ENCODE results near the gene STX18.
"Not testable (repeated sequence)": the region's sequence is repeated elsewhere in the genome, so short reads cannot be mapped to it uniquely, and the experiment has no call there.

The STX18 gene

DNA sequence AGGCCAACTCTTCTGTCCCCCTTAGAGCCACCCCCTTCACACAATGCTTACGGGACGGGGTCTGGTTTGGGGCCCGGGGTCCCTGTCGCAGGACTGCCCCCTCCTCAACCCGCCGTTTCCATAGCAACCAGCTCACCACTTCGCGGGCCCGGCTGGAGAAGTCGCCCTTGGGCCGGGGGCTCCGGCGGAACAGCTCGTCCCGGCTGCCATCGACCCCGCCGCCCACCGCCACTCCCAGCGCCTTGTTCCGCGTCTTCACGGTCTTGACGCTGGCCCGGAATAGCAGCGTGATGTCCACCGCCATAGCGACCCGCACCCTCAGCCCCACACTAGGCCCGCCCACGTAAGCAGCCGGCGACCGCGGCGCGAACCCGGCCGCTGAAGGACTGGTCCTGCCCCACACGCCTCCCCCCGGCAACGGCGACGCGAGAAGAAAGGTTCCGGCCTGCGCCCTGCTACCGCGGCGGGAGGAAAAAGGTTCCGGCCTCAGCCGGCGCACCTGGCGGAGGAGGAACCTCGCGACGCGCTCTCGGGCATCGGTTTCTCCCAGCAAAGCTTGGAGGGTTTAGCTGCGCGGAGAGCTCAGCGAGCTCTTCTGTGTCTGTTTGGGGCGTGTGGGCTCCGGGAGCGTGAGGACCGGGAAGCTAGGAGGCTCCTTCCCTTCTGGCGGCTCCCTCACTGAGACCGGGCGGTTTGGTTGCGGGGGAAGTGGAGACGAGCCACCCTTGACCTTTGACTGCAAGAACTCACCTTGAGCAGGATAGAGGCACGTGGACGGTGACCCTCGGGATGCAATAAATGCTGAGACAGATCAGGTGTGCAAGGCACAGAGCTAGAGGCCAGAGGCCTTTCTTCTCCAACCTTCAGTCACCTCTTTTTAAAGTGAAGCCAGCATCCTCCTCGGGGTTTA, at the start of gene STX18:
TSS of gene STX18 (minus strand) at position 388 of the 910 bp plus-strand sequence. CDS start at position 304, 84 bp downstream.
- DNase-seq: peak in 55 of 56 donors; percentile 25 to 86 (median 68)

DNA sequence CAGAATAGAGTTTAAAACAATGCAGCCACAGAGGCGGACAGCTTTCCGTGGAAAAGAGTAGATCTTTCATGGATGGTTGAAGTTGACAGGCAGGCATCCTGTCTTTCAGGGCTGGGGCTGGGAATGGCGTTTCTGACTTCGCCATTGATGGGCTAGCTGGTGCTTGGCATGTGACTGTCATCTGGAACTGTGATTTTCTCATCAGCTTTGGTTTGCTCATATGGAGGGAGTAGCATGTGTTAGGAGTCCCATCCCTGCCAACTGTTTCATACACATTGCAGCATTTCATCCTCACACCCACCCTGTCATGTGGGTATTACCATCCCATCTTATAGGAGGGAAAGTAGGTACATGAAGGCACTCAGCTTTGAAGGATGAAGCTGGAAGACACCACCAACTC, 49.2 kb upstream of the STX18 start:
- no peak for DNase-seq

DNA sequence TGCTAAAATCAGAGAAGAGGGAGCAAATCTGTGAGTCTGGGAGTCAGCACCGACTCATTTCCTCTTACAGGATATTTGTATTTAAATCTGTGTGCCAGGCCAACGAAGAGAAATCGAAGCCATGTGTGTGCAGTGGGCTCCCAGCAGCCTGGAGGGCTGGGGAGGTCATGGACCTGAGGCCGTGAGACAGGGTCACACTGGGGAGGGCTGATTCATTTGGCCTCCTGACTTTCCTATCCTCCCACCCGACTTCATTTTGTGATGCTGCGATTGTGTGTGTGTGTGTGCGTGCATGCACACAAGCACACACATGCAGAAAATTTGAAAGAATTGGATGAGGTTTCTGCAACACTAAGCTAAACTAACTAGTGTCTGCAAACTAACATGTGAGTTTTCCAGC, 48.7 kb upstream of the STX18 start:
- DNase-seq: no peak

DNA sequence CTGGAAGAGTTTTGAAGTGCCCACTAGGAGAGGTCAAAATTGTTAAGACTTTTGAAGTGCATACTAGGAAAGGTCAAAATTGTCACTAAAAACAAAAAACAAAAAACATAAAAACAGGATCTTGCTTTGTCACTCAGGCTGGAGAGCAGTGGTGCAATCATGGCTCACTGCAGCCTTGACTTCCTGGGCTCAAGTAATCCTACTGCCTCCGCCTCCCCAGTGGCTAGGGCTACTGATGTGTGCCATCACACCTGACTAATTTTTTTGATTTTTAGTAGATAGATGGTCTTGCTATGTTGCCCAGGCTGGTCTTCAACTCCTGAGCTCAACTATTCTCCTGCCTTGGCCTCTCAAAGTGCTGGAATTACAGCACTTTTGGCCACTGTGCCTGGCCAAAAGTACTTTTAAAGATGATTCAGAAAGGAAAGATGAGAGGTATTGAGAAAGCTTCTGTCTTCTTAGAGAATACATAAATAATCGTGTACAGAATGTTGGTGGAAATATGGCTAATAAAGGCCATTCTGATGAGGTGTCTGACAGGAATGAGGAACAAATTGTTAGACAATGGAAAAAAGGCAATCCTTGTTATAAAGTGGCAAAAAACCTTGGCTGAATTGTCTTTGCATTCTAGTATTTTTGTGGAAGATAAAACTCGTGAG, 43.3 kb upstream of the STX18 start:
- DNase-seq: no peak

DNA sequence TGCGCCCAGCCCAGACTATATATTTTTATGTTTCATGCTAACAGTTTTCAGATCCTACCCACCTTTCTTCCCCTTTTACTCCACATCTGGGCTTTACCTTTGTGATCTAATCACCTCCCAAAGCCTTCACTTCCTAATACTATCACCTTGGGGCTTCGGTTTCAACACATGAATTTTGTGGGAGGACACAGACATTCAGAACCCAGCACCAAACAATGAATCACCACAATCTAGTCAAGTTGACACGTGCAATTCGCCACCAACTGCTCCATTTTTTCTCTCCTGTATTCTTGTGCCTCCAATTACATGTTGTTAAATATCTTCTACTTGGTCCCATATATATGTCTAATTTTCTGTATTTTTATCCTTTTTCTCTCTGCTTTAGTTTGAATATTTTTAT, 41.8 kb upstream of the STX18 start:
- DNase-seq: no peak

DNA sequence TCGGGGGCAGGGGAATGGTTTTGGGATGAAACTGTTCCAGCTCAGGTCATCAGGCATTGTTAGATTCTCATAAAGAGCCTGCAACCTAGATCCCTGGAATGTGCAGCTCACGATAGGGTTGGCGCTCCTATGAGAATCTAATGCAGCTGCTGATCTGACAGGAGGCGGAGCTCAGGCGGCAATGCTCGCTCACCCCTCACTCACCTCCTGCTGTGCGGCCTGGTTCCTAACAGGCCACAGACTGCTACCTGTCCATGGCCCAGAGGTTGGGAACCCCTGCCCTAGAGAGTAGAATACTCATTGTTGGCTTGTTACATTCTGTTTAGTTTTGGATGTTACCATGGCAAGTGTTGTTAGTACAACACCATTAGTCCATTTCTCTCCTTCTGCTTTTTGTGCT, 40.8 kb upstream of the STX18 start:
- no peak for DNase-seq

DNA sequence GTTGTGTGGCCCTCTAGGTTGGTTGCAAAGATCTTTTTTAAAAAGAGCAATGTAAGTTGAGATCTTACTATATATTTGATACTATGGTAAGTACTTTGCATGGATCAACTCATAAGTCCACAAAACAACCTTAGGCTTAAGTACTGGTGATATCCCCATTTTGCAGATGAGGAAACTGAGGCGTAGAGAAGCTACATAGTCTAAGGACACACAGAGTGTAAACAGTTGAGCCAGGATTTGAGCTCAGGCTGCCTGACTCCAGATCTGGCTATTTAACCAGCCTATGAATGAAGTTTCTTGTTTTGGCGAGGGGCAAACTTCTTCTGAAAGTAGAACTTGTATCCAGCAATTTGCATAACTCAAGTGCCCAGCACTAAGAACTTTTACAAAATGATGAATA, 38.6 kb upstream of the STX18 start:
- DNase-seq: no peak

DNA sequence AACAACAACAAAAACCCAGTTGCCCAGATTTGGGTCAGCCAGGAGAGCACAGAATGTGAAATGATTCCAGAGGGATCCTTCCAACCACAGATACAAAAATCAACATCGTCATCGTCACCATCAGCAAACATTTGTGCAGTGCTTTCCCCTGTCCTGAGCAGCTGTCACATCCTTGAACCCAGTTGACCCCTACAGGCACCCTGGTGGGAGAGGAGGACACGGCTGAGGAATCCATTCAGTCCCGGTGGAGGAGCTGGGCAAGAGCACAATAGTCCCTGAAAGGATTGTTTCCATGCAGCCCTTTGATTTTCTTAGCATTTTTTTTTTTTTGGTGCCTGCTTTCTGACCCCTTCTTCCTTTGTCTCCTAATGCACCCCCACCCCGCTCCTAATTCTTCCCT, 37.1 kb upstream of the STX18 start:
- DNase-seq: no peak

DNA sequence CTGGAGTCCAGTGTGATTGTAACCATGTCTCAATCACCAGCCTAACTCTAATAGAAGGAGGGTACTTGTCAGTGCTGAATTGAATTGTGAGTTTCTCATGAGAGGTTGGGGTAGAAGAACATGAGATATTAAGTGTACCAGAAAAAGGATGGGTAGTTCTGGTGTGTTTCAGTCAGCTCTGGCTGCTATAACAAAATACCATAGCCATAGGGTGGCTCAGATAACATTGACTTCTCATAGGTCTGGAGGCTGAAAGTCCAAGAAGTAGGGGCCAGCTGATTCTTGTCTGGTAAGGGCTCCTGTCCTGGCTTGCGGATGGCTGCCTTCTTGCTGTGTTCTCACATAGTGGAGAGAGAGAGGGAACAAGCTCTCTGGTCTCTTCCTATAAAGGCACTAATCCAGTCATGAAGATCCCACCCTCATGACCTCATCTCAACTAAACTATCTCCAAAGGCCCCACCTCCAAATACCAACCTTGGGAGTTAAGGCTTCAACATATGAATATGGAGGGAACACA, 35.6 kb upstream of the STX18 start:
- DNase-seq: no peak

DNA sequence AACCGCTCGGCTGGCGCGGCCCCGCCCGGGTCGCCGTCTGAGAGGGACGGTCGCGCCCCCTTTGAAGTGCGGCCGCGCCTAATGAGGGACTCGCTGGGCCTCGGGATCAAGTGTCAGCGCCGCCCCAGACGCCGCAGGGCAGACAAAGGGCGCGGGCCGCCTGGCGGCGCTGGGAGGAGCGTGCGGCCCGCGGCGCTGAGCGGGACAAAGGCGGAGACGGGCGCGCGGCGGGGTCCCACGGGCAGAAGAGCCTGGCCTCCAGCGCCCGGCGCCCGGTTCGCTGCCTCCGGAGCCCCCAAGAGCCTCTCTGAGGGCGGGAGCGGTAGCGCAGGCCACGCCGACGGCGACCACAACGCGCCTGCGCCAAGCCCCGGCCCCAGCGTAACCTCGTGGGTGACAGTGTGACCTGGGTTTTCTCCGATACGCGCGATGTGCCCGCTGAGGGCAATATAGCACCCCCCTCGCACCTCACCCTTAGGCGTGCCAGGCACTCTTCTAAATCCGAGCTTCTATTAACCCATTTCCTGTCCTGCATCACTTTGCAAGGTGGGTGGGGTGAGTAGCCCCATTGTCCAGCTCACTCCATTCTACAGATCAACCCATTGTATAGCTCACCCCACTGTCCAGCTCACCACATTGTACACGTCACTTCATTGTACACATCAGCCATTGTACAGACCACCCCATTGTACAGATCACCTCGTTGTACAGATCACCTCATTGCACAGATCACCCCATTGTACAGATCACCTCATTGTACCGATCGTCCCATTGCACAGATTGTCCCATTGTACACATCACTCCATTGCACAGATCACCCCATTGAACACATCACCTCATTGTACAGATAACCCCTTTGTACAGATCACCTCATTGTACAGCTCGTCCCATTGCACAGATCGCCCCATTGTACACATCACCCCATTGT, 33.7 kb upstream of the STX18 start:
- DNase-seq: peak in 30 of 56 donors; percentile 4 to 64 (median 40)

DNA sequence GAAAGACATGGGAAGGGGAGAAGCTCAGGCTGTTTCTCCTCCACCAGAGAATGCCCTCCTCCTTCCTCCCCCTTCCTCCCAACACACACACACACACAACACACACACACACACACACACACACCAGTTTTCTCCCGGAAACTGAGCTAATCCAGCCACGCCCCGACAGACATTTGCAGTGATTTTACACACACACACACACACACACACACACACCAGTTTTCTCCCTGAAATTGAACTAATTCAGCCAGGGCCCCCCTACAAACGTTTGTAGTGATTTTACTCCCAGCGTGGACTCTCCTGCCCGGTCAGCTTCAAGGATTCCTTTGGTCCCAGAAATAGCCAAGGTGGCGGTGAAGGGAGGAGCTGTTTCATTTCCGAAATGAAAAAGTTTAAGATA, 32.9 kb upstream of the STX18 start:
- DNase-seq: peak in 18 of 56 donors; percentile 0 to 51 (median 20)

DNA sequence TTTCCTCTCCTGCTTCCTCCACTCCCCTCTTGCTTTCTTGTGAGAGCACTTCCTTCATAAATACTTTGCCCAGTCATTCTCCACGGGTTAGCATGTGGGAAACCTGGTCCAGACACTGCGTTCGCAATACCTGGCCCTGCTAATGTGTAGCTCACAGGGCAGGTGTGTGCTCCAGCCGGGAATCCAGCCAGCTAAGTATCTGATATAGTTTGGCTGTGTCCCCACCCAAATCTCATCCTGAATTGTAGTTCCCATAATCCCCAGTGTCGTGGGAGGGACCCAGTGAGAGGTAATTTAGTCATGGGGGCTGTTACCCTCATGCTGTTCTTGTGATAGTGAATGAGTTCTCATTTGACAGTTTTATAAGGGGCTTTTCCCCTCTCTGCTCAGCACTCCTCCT, 32.2 kb upstream of the STX18 start:
- no peak for DNase-seq

DNA sequence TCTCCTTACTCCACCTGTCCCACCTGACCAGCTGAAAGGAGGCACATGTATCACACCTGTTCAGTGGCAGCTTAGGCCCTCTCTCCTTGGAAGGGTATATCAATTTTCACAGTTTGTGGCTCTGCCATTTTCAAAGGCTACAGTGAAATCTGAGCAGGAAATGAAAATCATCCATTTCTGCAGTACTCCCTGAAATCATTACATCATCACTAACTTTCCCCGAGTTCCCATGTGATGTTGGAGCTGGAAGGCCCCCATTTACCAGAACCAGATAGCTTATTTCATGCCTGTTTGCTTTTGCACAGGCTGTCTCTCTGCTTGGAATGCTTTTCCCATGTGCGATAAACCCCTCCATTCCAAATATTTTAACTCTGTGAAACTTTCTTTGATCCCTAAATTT, 31.0 kb upstream of the STX18 start:
- DNase-seq: no peak

DNA sequence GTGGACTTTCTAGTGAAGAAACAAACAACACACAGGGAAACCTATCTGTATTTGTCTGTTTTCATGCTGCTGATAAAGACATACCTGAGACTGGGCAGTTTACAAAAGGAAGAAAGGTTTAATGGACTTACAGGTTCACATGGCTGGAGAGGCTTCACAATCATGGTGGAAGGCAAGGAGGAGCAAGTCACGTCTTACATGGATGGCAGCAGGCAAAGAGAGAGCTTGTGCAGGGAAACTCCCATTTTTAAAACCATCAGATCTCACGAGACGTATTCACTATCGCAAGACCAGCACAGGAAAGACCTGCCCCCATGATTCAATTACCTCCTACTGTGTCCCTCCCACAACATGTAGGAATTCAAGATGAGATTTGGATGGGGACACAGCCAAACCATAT, 28.0 kb upstream of the STX18 start:
- DNase-seq: not testable (repeated sequence)

DNA sequence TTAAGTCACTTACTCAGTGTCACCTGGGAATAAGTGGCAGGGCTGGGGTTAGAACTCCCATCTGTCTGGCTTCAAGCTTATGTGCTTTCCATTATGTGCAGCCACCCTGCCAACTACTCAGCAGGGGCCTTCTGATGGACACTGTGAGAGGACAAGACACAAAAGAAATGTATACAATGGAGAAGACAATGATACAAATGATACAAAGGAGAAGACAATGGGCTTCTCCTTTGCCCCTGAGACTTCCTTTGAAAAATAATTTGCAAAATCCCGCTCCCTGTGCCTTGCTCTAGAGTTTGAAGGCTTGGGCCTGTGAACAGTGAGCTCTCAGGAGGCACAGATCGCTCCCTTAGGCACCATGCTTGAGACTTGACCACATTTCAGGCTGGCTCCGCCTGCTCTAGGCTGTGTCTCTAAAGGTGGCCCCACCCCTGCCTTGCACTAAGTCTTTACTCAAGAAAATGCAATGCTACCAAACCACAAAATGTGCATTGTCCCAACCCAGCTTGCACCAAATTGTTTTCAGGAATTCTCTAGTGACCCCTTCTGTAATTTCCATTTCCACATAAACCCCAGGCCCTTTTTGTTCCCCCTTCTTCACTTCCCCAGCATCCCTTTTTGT, 27.1 kb upstream of the STX18 start:
- no peak for DNase-seq

DNA sequence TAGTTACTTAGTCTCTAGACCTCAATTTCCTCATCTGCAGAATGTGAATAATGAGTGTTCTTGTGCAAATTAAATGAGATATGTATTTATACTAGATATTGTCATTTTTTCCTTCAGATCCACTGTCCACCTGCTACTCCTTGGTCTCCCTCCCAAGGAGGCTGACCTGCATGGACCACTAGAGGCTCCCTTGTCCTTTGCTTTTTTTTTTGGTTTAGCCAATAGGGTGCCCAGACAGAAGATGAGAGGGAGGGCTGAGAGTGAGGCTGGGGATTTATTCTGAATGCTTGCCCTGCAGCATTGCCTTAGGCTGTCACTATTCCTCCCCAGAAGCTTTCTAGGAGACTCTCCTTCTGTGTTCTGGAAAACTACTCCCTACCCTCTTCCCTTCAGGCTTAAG, 24.5 kb upstream of the STX18 start:
- DNase-seq: not testable (repeated sequence)

DNA sequence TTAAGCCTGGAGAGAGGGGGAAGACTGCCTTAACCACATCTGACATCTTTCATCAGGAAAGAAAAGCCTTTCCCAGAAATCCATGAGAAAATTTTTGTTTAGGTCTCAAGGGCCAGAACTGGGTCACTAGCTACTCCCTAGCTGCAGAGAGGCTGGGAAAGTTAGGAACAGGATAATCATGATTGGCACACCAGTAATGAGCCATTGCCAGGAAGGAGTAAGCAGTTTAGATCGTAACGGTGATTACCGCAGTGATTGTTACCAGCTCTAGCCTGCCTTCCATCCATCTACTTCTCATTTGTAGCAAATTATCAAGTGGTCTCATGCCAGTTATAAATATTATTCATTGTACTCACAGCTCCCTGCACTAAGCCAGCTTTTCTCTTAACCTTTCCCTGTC, 22.7 kb upstream of the STX18 start:
- no peak for DNase-seq

DNA sequence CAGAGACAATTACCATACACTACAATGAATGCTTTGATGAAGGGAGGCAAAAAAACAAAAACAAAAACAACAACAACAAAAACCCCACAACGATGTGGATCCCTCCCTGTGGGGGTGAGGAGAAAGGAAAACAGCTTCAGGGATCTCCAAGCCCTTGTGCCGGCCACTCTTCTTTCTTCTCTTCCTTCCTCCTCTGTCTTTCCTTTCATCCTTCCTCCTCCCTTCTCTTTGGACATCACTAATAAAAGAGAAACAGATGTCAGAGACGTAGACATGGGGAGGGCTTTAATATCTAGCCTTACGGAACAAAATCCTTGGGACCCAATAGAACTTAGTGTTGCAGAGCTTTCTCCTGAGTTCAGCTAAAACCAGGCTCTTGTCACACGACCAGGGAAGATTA, 18.8 kb upstream of the STX18 start:
- DNase-seq: peak in 1 of 56 donors; percentile 10

DNA sequence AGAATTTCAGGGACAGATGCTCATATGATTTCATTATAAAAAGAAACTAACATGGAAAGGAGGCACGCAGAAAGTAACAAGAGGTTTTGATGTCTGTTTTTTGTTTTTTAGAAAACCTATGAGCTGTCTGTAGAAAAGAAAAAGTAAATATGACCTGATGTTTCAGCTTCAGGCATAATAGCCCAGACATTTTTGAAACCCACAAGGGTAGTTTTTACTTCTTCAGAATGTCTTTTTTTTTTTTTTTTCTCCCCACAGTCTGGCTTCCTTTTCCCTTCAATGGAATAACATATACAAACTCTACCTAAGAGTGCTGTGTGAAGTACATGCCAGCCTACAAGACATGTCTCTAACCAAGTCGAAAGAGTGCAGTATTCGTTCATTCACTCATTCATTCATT, 18.3 kb upstream of the STX18 start:
- no peak for DNase-seq

DNA sequence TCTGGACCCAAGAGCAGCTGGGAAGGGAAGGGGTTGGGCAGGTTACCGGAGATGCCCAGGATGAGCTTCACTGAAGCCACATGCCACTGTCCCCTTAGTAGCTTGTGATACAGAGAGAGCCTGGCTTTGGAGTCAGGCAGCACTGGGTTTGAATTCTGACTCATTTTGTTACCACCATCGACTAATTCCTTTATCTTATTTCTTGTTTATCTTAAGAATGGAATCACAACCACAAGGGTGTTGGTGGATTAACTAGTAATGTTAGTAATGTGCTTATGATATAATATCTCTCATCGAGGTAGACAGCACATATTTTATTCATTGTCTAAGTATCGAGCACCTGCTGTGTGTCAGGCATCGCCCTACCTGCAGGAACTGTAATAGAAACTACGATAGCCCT, 17.7 kb upstream of the STX18 start:
- DNase-seq: no peak

DNA sequence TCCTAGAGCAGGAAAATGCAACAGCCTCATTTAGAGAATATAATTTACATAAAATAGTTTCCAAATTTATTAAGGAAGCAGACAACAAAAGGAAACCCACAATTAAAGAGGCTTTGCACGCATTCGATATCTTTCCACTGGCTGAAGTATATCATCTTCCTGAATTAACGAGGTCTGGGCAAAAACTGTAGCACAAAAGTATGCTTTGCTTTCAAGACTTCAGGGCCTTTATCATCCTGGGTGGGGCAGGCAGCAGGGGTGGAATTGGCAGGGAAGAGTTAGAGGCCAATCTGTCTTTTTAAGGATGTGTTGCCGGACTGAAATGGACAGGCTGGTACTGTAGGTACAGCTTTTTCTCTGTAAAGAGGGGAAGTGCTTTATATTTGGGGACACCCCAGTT, 17.0 kb upstream of the STX18 start:
- DNase-seq: no peak

All from amygdala (tissue), 56 donors.